HAP-1 (cell line): ENCODE measurements around the gene SHMT2.

ENCODE experiments used
- DNase-seq, 2 experiments: peaks; one replicate each; pipeline ENCODE4 v3.0.0-alpha.2; 2016 to 2020; ENCODE audit warnings: low spot score in 2 of 2
- H3K27me3 ChIP-seq: fragments of 250-450 bp; sonication (Bioruptor Pico); 2 replicates; pipeline ENCODE4 v1.5.1; 2020; ENCODE audit warnings: low read depth, mild to moderate bottlenecking, moderate library complexity
- H3K36me3 ChIP-seq: fragments of 250-450 bp; sonication (Bioruptor Pico); replicated peaks from 2 replicates; pipeline ENCODE4 v1.5.1; 2020; ENCODE audit warnings: mild to moderate bottlenecking
- H3K4me1 ChIP-seq: fragments of 250-450 bp; sonication (Bioruptor Pico); 2 replicates; pipeline ENCODE4 v1.5.1; 2020; ENCODE audit warnings: mild to moderate bottlenecking
- H3K4me3 ChIP-seq: fragments of 250-450 bp; sonication (Bioruptor Pico); 2 replicates; pipeline ENCODE4 v1.5.1; 2020; ENCODE audit warnings: mild to moderate bottlenecking, moderate library complexity
- H3K9me3 ChIP-seq: fragments of 250-450 bp; sonication (Bioruptor Pico); 2 replicates; pipeline ENCODE4 v1.5.1; 2020; ENCODE audit warnings: mild to moderate bottlenecking, moderate library complexity
- in situ Hi-C: fragments of 300-500 bp; cut with MboI; formaldehyde crosslinking; loops from 3 replicates; pipeline ENCODE4 v1.14.3; 2020; ENCODE audit warnings: low sequenced_read_pairs, inconsistent platforms, mixed read lengths

The SHMT2 gene

GRCh38 chr12:57191410-57191809, 38.1 kb upstream of the SHMT2 start:
- Histone ChIP-seq H3K36me3 (peaks cover 4% of the 10 kb centered on the region), H3K9me3 (no peaks in the 10 kb centered on the region), H3K4me3 (no peak overlapping the region), H3K27me3 (no peaks in the 10 kb centered on the region), H3K4me1 (no peaks in the 10 kb centered on the region)
- DNase-seq: no peak
- in situ Hi-C loops: no loop called here

- Histone ChIP-seq H3K36me3 (no peaks in the 10 kb centered on the region; the same call in none of the 2 replicates), H3K4me3 (no peak overlapping the region), H3K4me1 (no peaks in the 10 kb centered on the region), H3K9me3 (no peaks in the 10 kb centered on the region), H3K27me3 (no peaks in the 10 kb centered on the region)
- DNase-seq: no peak
- in situ Hi-C loops: no loop called here
Observed at GRCh38 chr12:57192920-57193319, 36.6 kb upstream of the SHMT2 start.

GRCh38 chr12:57193706-57194245, 35.7 kb upstream of the SHMT2 start:
- no peaks in the 10 kb centered on the region for H3K4me1 ChIP-seq
- H3K27me3 ChIP-seq: no peaks in the 10 kb centered on the region
- H3K36me3 ChIP-seq: peaks cover 4% of the 10 kb centered on the region
- H3K9me3 ChIP-seq: no peaks in the 10 kb centered on the region
- DNase-seq: no peak
- in situ Hi-C loops: no loop called here
- no peak overlapping the region for H3K4me3 ChIP-seq

- in situ Hi-C loops: no loop called here
Observed at GRCh38 chr12:57194253-57194652, 35.3 kb upstream of the SHMT2 start.

GRCh38 chr12:57195186-57195585, 34.3 kb upstream of the SHMT2 start:
- Histone ChIP-seq H3K9me3 (no peaks in the 10 kb centered on the region), H3K36me3 (peaks cover 4% of the 10 kb centered on the region), H3K27me3 (no peaks in the 10 kb centered on the region), H3K4me3 (no peak overlapping the region), H3K4me1 (no peaks in the 10 kb centered on the region)
- in situ Hi-C loops: no loop called here
- no peak for DNase-seq

More at GRCh38 chr12:57194253-57194652, 35.3 kb upstream of the SHMT2 start:
- Histone ChIP-seq H3K4me3 (no peak overlapping the region), H3K36me3 (peaks cover 4% of the 10 kb centered on the region), H3K9me3 (no peaks in the 10 kb centered on the region), H3K27me3 (no peaks in the 10 kb centered on the region), H3K4me1 (no peaks in the 10 kb centered on the region)
- DNase-seq: no peak

GRCh38 chr12:57195611-57196371, 33.7 kb upstream of the SHMT2 start:
- H3K36me3 ChIP-seq: peaks cover 4% of the 10 kb centered on the region
- DNase-seq: no peak
- H3K27me3 ChIP-seq: no peaks in the 10 kb centered on the region
- no peaks in the 10 kb centered on the region for H3K9me3 ChIP-seq
- H3K4me3 ChIP-seq: no peak overlapping the region
- no peaks in the 10 kb centered on the region for H3K4me1 ChIP-seq
- in situ Hi-C loops: no loop called here

- Histone ChIP-seq H3K4me3 (no peak overlapping the region), H3K36me3 (peaks cover 4% of the 10 kb centered on the region), H3K27me3 (no peaks in the 10 kb centered on the region), H3K4me1 (no peaks in the 10 kb centered on the region), H3K9me3 (no peaks in the 10 kb centered on the region)
- in situ Hi-C loops: no loop called here
- no peak for DNase-seq
Observed at GRCh38 chr12:57196439-57196838, 33.1 kb upstream of the SHMT2 start.

GRCh38 chr12:57196956-57197355, 32.6 kb upstream of the SHMT2 start:
- peaks cover 4% of the 10 kb centered on the region for H3K36me3 ChIP-seq
- no peak overlapping the region for H3K4me3 ChIP-seq
- DNase-seq: no peak
- in situ Hi-C loops: no loop called here
- H3K4me1 ChIP-seq: no peaks in the 10 kb centered on the region
- no peaks in the 10 kb centered on the region for H3K9me3 ChIP-seq
- no peaks in the 10 kb centered on the region for H3K27me3 ChIP-seq

GRCh38 chr12:57198329-57198728, 31.2 kb upstream of the SHMT2 start:
- DNase-seq: no peak
- in situ Hi-C loops: no loop called here
- peaks cover 4% of the 10 kb centered on the region for H3K36me3 ChIP-seq
- no peaks in the 10 kb centered on the region for H3K27me3 ChIP-seq
- H3K4me1 ChIP-seq: no peaks in the 10 kb centered on the region
- H3K4me3 ChIP-seq: no peak overlapping the region
- H3K9me3 ChIP-seq: no peaks in the 10 kb centered on the region

GRCh38 chr12:57199191-57199590, 30.3 kb upstream of the SHMT2 start:
- Histone ChIP-seq H3K36me3 (peaks cover 4% of the 10 kb centered on the region), H3K9me3 (no peaks in the 10 kb centered on the region)
- in situ Hi-C loops: no loop called here

GRCh38 chr12:57200497-57200896, 29.0 kb upstream of the SHMT2 start:
- no peak overlapping the region for H3K4me3 ChIP-seq
- peaks cover 4% of the 10 kb centered on the region for H3K36me3 ChIP-seq
- H3K9me3 ChIP-seq: no peaks in the 10 kb centered on the region
- no peak for DNase-seq
- in situ Hi-C loops: no loop called here
- H3K27me3 ChIP-seq: no peaks in the 10 kb centered on the region
- H3K4me1 ChIP-seq: no peaks in the 10 kb centered on the region

More at GRCh38 chr12:57199191-57199590, 30.3 kb upstream of the SHMT2 start:
- no peaks in the 10 kb centered on the region for H3K4me1 ChIP-seq
- H3K4me3 ChIP-seq: no peak overlapping the region
- no peaks in the 10 kb centered on the region for H3K27me3 ChIP-seq
- DNase-seq: no peak

- no peaks in the 10 kb centered on the region for H3K27me3 ChIP-seq
- in situ Hi-C loops: no loop called here
- H3K4me3 ChIP-seq: no peak overlapping the region
- H3K36me3 ChIP-seq: peaks cover 4% of the 10 kb centered on the region
- no peaks in the 10 kb centered on the region for H3K9me3 ChIP-seq
- H3K4me1 ChIP-seq: no peaks in the 10 kb centered on the region
- DNase-seq: no peak
Observed at GRCh38 chr12:57201219-57201618, 28.3 kb upstream of the SHMT2 start.

- H3K4me3 ChIP-seq: no peak overlapping the region
- peaks cover 4% of the 10 kb centered on the region for H3K36me3 ChIP-seq
- no peaks in the 10 kb centered on the region for H3K9me3 ChIP-seq
- no peak for DNase-seq
- H3K4me1 ChIP-seq: no peaks in the 10 kb centered on the region
- H3K27me3 ChIP-seq: no peaks in the 10 kb centered on the region
- in situ Hi-C loops: no loop called here
Observed at GRCh38 chr12:57201631-57202030, 27.9 kb upstream of the SHMT2 start.

- H3K9me3 ChIP-seq: no peaks in the 10 kb centered on the region
- in situ Hi-C loops: no loop called here
- H3K27me3 ChIP-seq: no peaks in the 10 kb centered on the region
- peaks cover 4% of the 10 kb centered on the region for H3K36me3 ChIP-seq
- no peak for DNase-seq
- H3K4me3 ChIP-seq: no peak overlapping the region
- no peaks in the 10 kb centered on the region for H3K4me1 ChIP-seq
Observed at GRCh38 chr12:57202321-57202720, 27.2 kb upstream of the SHMT2 start.
